SKM-1 (cell line): Measurements from ENCODE around the gene CCL18.
"Not testable (repeated sequence)": the region's sequence is repeated elsewhere in the genome, so short reads cannot be mapped to it uniquely, and the experiment has no call there.

Experiments used
- DNase-seq: peaks from one replicate; lab custom pipeline; 2025; ENCODE audit not compliant: unreplicated experiment; lab: John Stamatoyannopoulos, UW

CCL18 gene

GRCh38 chr17:36063786-36064541, at the start of gene CCL18:
CCL18 (plus strand) TSS chr17:36064272; CDS start chr17:36064343, 71 bp downstream.
- no peak for DNase-seq

- DNase-seq: no peak
Observed at GRCh38 chr17:36014946-36015345, 49.1 kb upstream of the CCL18 start.

- not testable (repeated sequence) for DNase-seq
Observed at GRCh38 chr17:36015895-36016294, 48.2 kb upstream of the CCL18 start.

GRCh38 chr17:36016555-36016954, 47.5 kb upstream of the CCL18 start:
- DNase-seq: no peak

GRCh38 chr17:36017799-36018198, 46.3 kb upstream of the CCL18 start, which contains the start of gene CCL23:
CCL23 (minus strand) TSS chr17:36017972; CDS start chr17:36017897, 75 bp downstream.
- DNase-seq: peak; percentile 59

- DNase-seq: no peak
Observed at GRCh38 chr17:36019423-36019822, 44.6 kb upstream of the CCL18 start.

- no peak for DNase-seq
Observed at GRCh38 chr17:36024106-36024869, 39.8 kb upstream of the CCL18 start.

GRCh38 chr17:36027761-36028160, 36.3 kb upstream of the CCL18 start:
- DNase-seq: no peak

- DNase-seq: no peak
Observed at GRCh38 chr17:36030956-36031355, 33.1 kb upstream of the CCL18 start.

GRCh38 chr17:36034127-36034526, 29.9 kb upstream of the CCL18 start:
- peak; percentile 2 for DNase-seq

GRCh38 chr17:36036235-36036634, 27.8 kb upstream of the CCL18 start:
- peak; percentile 5 for DNase-seq

GRCh38 chr17:36048066-36048465, 16.0 kb upstream of the CCL18 start:
- no peak for DNase-seq

- no peak for DNase-seq
Observed at GRCh38 chr17:36049643-36050042, 14.4 kb upstream of the CCL18 start.

GRCh38 chr17:36055171-36055570, 8.9 kb upstream of the CCL18 start:
- no peak for DNase-seq

- DNase-seq: no peak
Observed at GRCh38 chr17:36055921-36056520, 8.1 kb upstream of the CCL18 start.

- DNase-seq: no peak
Observed at GRCh38 chr17:36057911-36058310, 6.2 kb upstream of the CCL18 start.

GRCh38 chr17:36059406-36059805, 4.7 kb upstream of the CCL18 start:
- no peak for DNase-seq

- no peak for DNase-seq
Observed at GRCh38 chr17:36060816-36061215, 3.3 kb upstream of the CCL18 start.

GRCh38 chr17:36066365-36066985, 2.4 kb downstream of the CCL18 start:
- no peak for DNase-seq

GRCh38 chr17:36068524-36068923, 4.5 kb downstream of the CCL18 start:
- no peak for DNase-seq

- no peak for DNase-seq
Observed at GRCh38 chr17:36069136-36069535, 5.1 kb downstream of the CCL18 start.
